Cardiac muscle cell (in vitro differentiated cells and primary cell): Measurements from ENCODE around the gene CELA3A. TPM values are rescaled to one million over a fixed set of nuclear protein-coding genes. Genes with fewer than 3 reads are reported as not detected.
A peak's percentile ranks its signal among the peaks of the same experiment; 100 is the strongest.
"Not testable (repeated sequence)": the region's sequence is repeated elsewhere in the genome, so short reads cannot be mapped to it uniquely, and the experiment has no call there.

Experiments used
- DNase-seq, 2 donors: peaks; one replicate each; pipeline versions ENCODE4 v3.0.0 to v3.0.0-alpha.2; 2010 to 2017; ENCODE audit warnings: low read depth in 1 of 2, low spot score in 1 of 2
- H3K27ac ChIP-seq: fragments of 200-600 bp; sonication (generic); 2 replicates; pipeline ENCODE4 v1.5.1; 2016
- H3K27me3 ChIP-seq: fragments of 200-600 bp; sonication (generic); 2 replicates; pipeline ENCODE4 v1.6.0; 2016; ENCODE audit warnings: control low read depth
- H3K36me3 ChIP-seq: fragments of 200-600 bp; sonication (generic); 2 replicates; pipeline ENCODE4 v1.5.1; 2016; ENCODE audit warnings: control low read depth
- H3K4me1 ChIP-seq: fragments of 200-600 bp; sonication (generic); 2 replicates; pipeline ENCODE4 v1.8.1; 2017; ENCODE audit warnings: low read depth, mild to moderate bottlenecking, mixed run types
- H3K4me3 ChIP-seq: fragments of 200-600 bp; sonication (generic); 2 replicates; pipeline ENCODE4 v1.5.1; 2016; ENCODE audit warnings: mild to moderate bottlenecking
- H3K9me3 ChIP-seq: fragments of 200-600 bp; sonication (generic); 2 replicates; pipeline ENCODE4 v1.5.1; 2017; ENCODE audit warnings: low read depth, mild to moderate bottlenecking, control low read depth
- CTCF ChIP-seq: IDR thresholded peaks from 2 replicates; pipeline ENCODE4 v1.5.1; 2012; ENCODE audit warnings: low read depth, mild to moderate bottlenecking, low read length
- polyA plus RNA-seq: library from polyadenylated mRNA; unstranded; fragments of >200 nt; fragmentation: Nextera tagmentation; extraction: Ambion mirVana; gene quantifications from 2 replicates; pipeline ENCODE4 v1.2.1, GENCODE V29; 2016
- total RNA-seq: library from RNA; depleted of rRNA; stranded (reverse); fragments of >200 nt; gene quantifications from 2 replicates; pipeline ENCODE4 v1.2.3, GENCODE V29; 2016

The CELA3A gene
- total and polyA plus RNA-seq, 2 experiments from 2014 or later, result not detected

- H3K36me3 ChIP-seq, H3K27ac ChIP-seq, H3K9me3 ChIP-seq, H3K4me3 ChIP-seq, H3K4me1 ChIP-seq, DNase-seq, H3K27me3 ChIP-seq: not testable (repeated sequence)
Measured at GRCh38 chr1:21997891-21998623, 3.4 kb upstream of the CELA3A start.

GRCh38 chr1:21998624-21999294, 2.7 kb upstream of the CELA3A start:
- not testable (repeated sequence) for H3K27me3 ChIP-seq, H3K9me3 ChIP-seq, DNase-seq, H3K27ac ChIP-seq, H3K4me3 ChIP-seq, H3K4me1 ChIP-seq, H3K36me3 ChIP-seq

- not testable (repeated sequence) for H3K36me3 ChIP-seq, H3K9me3 ChIP-seq, H3K4me3 ChIP-seq, H3K27ac ChIP-seq, H3K27me3 ChIP-seq, DNase-seq, H3K4me1 ChIP-seq
Measured at GRCh38 chr1:21999645-22000044, 1.8 kb upstream of the CELA3A start.

- H3K27ac ChIP-seq, H3K36me3 ChIP-seq, DNase-seq, H3K27me3 ChIP-seq, H3K4me3 ChIP-seq, H3K9me3 ChIP-seq, H3K4me1 ChIP-seq: not testable (repeated sequence)
Measured at GRCh38 chr1:22002461-22002860, 1.0 kb downstream of the CELA3A start.

- not testable (repeated sequence) for H3K27ac ChIP-seq, H3K36me3 ChIP-seq
Measured at GRCh38 chr1:22002875-22003274, 1.4 kb downstream of the CELA3A start.

GRCh38 chr1:22003959-22004358, 2.5 kb downstream of the CELA3A start:
- not testable (repeated sequence) for H3K4me1 ChIP-seq, H3K27ac ChIP-seq, H3K27me3 ChIP-seq, H3K9me3 ChIP-seq, DNase-seq, H3K4me3 ChIP-seq, H3K36me3 ChIP-seq

More at GRCh38 chr1:22002875-22003274, 1.4 kb downstream of the CELA3A start:
- not testable (repeated sequence) for DNase-seq, H3K4me3 ChIP-seq, H3K9me3 ChIP-seq, H3K4me1 ChIP-seq, H3K27me3 ChIP-seq

GRCh38 chr1:22005261-22006149, 4.0 kb downstream of the CELA3A start:
- TF ChIP-seq CTCF, result peak; percentile 38
- not testable (repeated sequence) for H3K27me3 ChIP-seq, H3K4me1 ChIP-seq, H3K27ac ChIP-seq, H3K36me3 ChIP-seq, H3K9me3 ChIP-seq, H3K4me3 ChIP-seq
- DNase-seq, result peak; percentile 43 to 67

GRCh38 chr1:22006736-22007135, 5.3 kb downstream of the CELA3A start:
- not testable (repeated sequence) for DNase-seq, H3K27me3 ChIP-seq, H3K4me1 ChIP-seq, H3K4me3 ChIP-seq, H3K27ac ChIP-seq, H3K36me3 ChIP-seq, H3K9me3 ChIP-seq

- H3K27ac ChIP-seq, H3K27me3 ChIP-seq, H3K36me3 ChIP-seq, H3K9me3 ChIP-seq, DNase-seq, H3K4me1 ChIP-seq, H3K4me3 ChIP-seq: not testable (repeated sequence)
Measured at GRCh38 chr1:22007262-22007661, 5.8 kb downstream of the CELA3A start.

GRCh38 chr1:22009566-22009965, 8.1 kb downstream of the CELA3A start:
- H3K27me3 ChIP-seq, H3K36me3 ChIP-seq, H3K4me3 ChIP-seq, H3K4me1 ChIP-seq, H3K9me3 ChIP-seq, DNase-seq, H3K27ac ChIP-seq: not testable (repeated sequence)

- H3K27me3 ChIP-seq, H3K4me3 ChIP-seq, DNase-seq, H3K27ac ChIP-seq, H3K4me1 ChIP-seq, H3K9me3 ChIP-seq, H3K36me3 ChIP-seq: not testable (repeated sequence)
Measured at GRCh38 chr1:22012752-22013151, 11.3 kb downstream of the CELA3A start.

- not testable (repeated sequence) for H3K4me1 ChIP-seq, H3K4me3 ChIP-seq, H3K9me3 ChIP-seq, H3K27me3 ChIP-seq, DNase-seq, H3K27ac ChIP-seq, H3K36me3 ChIP-seq
Measured at GRCh38 chr1:22014575-22015206, 13.2 kb downstream of the CELA3A start.
